Measurements from ENCODE around the gene TET1. TPM values are rescaled to one million over a fixed set of nuclear protein-coding genes. Genes with fewer than 3 reads are reported as not detected.

TET1 gene
- total and polyA plus RNA-seq, 2 experiments from 2014 or later, result 37.2 to 90.5 TPM

GRCh38 chr10:68561865-68562649, 1.9 kb downstream of the TET1 start:
- Mint-ChIP-seq H3K36me3 (ENCODE audit: low read depth) (peaks cover 17% of the 10 kb centered on the region), H3K9me3 (no peaks in the 10 kb centered on the region), H3K4me1 (peaks cover 47% of the 10 kb centered on the region), H3K4me3 (peak overlapping the region; percentile 93), H3K27me3 (ENCODE audit: insufficient read depth, low read depth, poor library complexity) (peaks cover 13% of the 10 kb centered on the region), H3K27ac (peak overlapping the region; percentile 93)
- Histone ChIP-seq H3K4me1 (ENCODE audit: insufficient read depth) (peaks cover 43% of the 10 kb centered on the region), H3K36me3 (ENCODE audit: insufficient read depth) (no peaks in the 10 kb centered on the region), H3K9me2 (ENCODE audit: insufficient read depth) (no peaks in the 10 kb centered on the region), H3F3A (replicated peaks; ENCODE audit: low read depth) (peaks cover 4% of the 10 kb centered on the region; the same call in 1 of the 2 replicates), H2AFZ (no peak overlapping the region), H3K4me2 (peak overlapping the region; percentile 85), H4K20me1 (replicated peaks; ENCODE audit: insufficient read depth) (peaks cover 12% of the 10 kb centered on the region), H3K27ac (ENCODE audit: low read depth) (peak overlapping the region; percentile 60), H3K79me2 (replicated peaks; ENCODE audit: insufficient read depth) (peaks cover 65% of the 10 kb centered on the region), H3K27me3 (ENCODE audit: insufficient read depth) (no peaks in the 10 kb centered on the region), H3K4me3 (peak overlapping the region; percentile 97)
- ATAC-seq (peak; percentile 52), DNase-seq (ENCODE audit: low spot score) (peak; percentile 65)
- peak in 1 of 2 experiments; percentile 2; a peak in 1 of 4 replicates for TF ChIP-seq CTCF (conservative IDR thresholded peaks at IDR 0.05; ENCODE audit: low read depth in 2 of 2)
- no peak for TF ChIP-seq EZH2 (IDR thresholded peaks at IDR 0.05; ENCODE audit: low read depth, unreplicated experiment)

- H4K20me1 ChIP-seq (replicated peaks; ENCODE audit: insufficient read depth), result peaks cover 18% of the 10 kb centered on the region
- H3K4me3 ChIP-seq, result peak overlapping the region; percentile 97
- peak overlapping the region; percentile 85 for H3K4me2 ChIP-seq
- DNase-seq (ENCODE audit: low spot score), result peak; percentile 87
- H3K27me3 ChIP-seq (ENCODE audit: insufficient read depth), result no peaks in the 10 kb centered on the region
- Mint-ChIP-seq H3K27me3 (ENCODE audit: insufficient read depth, low read depth, poor library complexity) (peaks cover 13% of the 10 kb centered on the region), H3K4me1 (peaks cover 48% of the 10 kb centered on the region), H3K36me3 (ENCODE audit: low read depth) (peaks cover 21% of the 10 kb centered on the region), H3K27ac (peak overlapping the region; percentile 95), H3K4me3 (peak overlapping the region; percentile 93), H3K9me3 (no peaks in the 10 kb centered on the region)
- no peaks in the 10 kb centered on the region for H3K9me2 ChIP-seq (ENCODE audit: insufficient read depth)
- H3K79me2 ChIP-seq (replicated peaks; ENCODE audit: insufficient read depth), result peaks cover 74% of the 10 kb centered on the region
- peaks cover 43% of the 10 kb centered on the region for H3K4me1 ChIP-seq (ENCODE audit: insufficient read depth)
- no peaks in the 10 kb centered on the region for H3K36me3 ChIP-seq (ENCODE audit: insufficient read depth)
- no peak overlapping the region for H2AFZ ChIP-seq
- peaks cover 4% of the 10 kb centered on the region; the same call in 1 of the 2 replicates for H3F3A ChIP-seq (replicated peaks; ENCODE audit: low read depth)
- ATAC-seq, result peak; percentile 50
- peak overlapping the region; percentile 97 for H3K27ac ChIP-seq (ENCODE audit: low read depth)
- TF ChIP-seq CTCF (conservative IDR thresholded peaks at IDR 0.05; ENCODE audit: low read depth in 2 of 2) (no peak), EZH2phosphoT487 (IDR thresholded peaks at IDR 0.05; ENCODE audit: unreplicated experiment) (no peak), ETS1 (IDR thresholded peaks at IDR 0.05) (peak; percentile 56; the same call in 1 of the 2 replicates), EZH2 (IDR thresholded peaks at IDR 0.05; ENCODE audit: low read depth, unreplicated experiment) (no peak), STAT1 (IDR thresholded peaks at IDR 0.05; ENCODE audit: unreplicated experiment) (no peak), NANOG (IDR thresholded peaks at IDR 0.05; ENCODE audit: borderline replicate concordance) (peak; percentile 60; the same call in 1 of the 2 replicates), REST (IDR thresholded peaks at IDR 0.05; ENCODE audit: unreplicated experiment) (no peak), JUNB (IDR thresholded peaks at IDR 0.05; ENCODE audit: unreplicated experiment) (no peak), POLR2AphosphoS5 (IDR thresholded peaks at IDR 0.05; ENCODE audit: low read depth) (peak; percentile 36; the same call in 1 of the 2 replicates)
Measured at GRCh38 chr10:68562661-68563570, 2.8 kb downstream of the TET1 start.

Data from GM23338 (cell line).